HEK293T (cell line): ENCODE measurements around the gene KLHL26.
A peak's percentile ranks its signal among the peaks of the same experiment; 100 is the strongest.

Source experiments
- CTCF ChIA-PET: fragments of 350-600 bp; formaldehyde crosslinking; extraction: SDS; loops from one replicate; lab custom pipeline; 2021; ENCODE audit warnings: antibody characterized with exemption, inconsistent platforms; lab: Yijun Ruan, JAX
- POLR2A ChIA-PET: fragments of 350-600 bp; formaldehyde crosslinking; extraction: SDS; loops from one replicate; lab custom pipeline; 2020; ENCODE audit warnings: antibody characterized with exemption, inconsistent platforms; lab: Yijun Ruan, JAX
- DNase-seq: peaks from one replicate; pipeline ENCODE4 v3.0.0; 2012; ENCODE audit warnings: mixed read lengths; ENCODE audit errors: extremely low spot score
- ARNT ChIP-seq: fragments of 450-650 bp; IDR thresholded peaks from 2 replicates; pipeline ENCODE4 v1.6.1; 2017; ENCODE audit warnings: mild to moderate bottlenecking
- BHLHE40 ChIP-seq: fragments of 450-650 bp; IDR thresholded peaks from 2 replicates; pipeline ENCODE4 v1.6.1; 2016; ENCODE audit warnings: mild to moderate bottlenecking, moderate library complexity, borderline replicate concordance
- ELF4 ChIP-seq: fragments of 450-650 bp; IDR thresholded peaks from 2 replicates; pipeline ENCODE4 v1.6.1; 2017; ENCODE audit warnings: antibody characterized with exemption
- FOXA1 ChIP-seq: fragments of 450-650 bp; IDR thresholded peaks from 2 replicates; pipeline ENCODE4 v1.6.1; 2016; ENCODE audit warnings: mild to moderate bottlenecking
- FOXK2 ChIP-seq: fragments of 450-650 bp; IDR thresholded peaks from 2 replicates; pipeline ENCODE4 v1.6.1; 2016; ENCODE audit warnings: mild to moderate bottlenecking
- FOXM1 ChIP-seq: fragments of 450-650 bp; IDR thresholded peaks from 2 replicates; pipeline ENCODE4 v1.6.1; 2017; ENCODE audit warnings: mild to moderate bottlenecking, borderline replicate concordance
- HDGF ChIP-seq: fragments of 450-650 bp; IDR thresholded peaks from 2 replicates; pipeline ENCODE4 v1.6.1; 2017; ENCODE audit warnings: antibody characterized with exemption, borderline replicate concordance
- L3MBTL2 ChIP-seq: fragments of 450-650 bp; conservative IDR thresholded peaks from 2 replicates; pipeline ENCODE4 v1.6.1; 2016; ENCODE audit warnings: mild to moderate bottlenecking
- LEF1 ChIP-seq: fragments of 450-650 bp; IDR thresholded peaks from 2 replicates; pipeline ENCODE4 v1.6.1; 2017; ENCODE audit warnings: mild to moderate bottlenecking, borderline replicate concordance
- NFRKB ChIP-seq: fragments of 450-650 bp; IDR thresholded peaks from 2 replicates; pipeline ENCODE4 v1.6.1; 2016; ENCODE audit warnings: mild to moderate bottlenecking, moderate library complexity
- PKNOX1 ChIP-seq: fragments of 450-650 bp; IDR thresholded peaks from 2 replicates; pipeline ENCODE4 v1.6.1; 2016
- SP1 ChIP-seq: fragments of 450-650 bp; IDR thresholded peaks from 2 replicates; pipeline ENCODE4 v1.6.1; 2017
- SUZ12 ChIP-seq: fragments of 450-650 bp; IDR thresholded peaks from 2 replicates; pipeline ENCODE4 v1.6.1; 2016; ENCODE audit warnings: mild to moderate bottlenecking
- TARDBP ChIP-seq: fragments of 450-650 bp; IDR thresholded peaks from 2 replicates; pipeline ENCODE4 v1.6.1; 2016
- ZNF384 ChIP-seq: fragments of 450-650 bp; IDR thresholded peaks from 2 replicates; pipeline ENCODE4 v1.6.1; 2016

Gene KLHL26

GRCh38 chr19:18636969-18637629, at the start of gene KLHL26:
Gene KLHL26 (plus strand): TSS chr19:18637028. CDS start chr19:18637055, 27 bp downstream.
- ChIA-PET POLR2A (no interaction called here), CTCF (no interaction called here)
- DNase-seq: no peak
- TF ChIP-seq SUZ12: no peak
- no peak for TF ChIP-seq FOXA1
- no peak for TF ChIP-seq L3MBTL2
- no peak for TF ChIP-seq FOXK2
- no peak for TF ChIP-seq PKNOX1

GRCh38 chr19:18587561-18587960, 49.3 kb upstream of the KLHL26 start:
- TF ChIP-seq LEF1: no peak
- no peak for TF ChIP-seq HDGF
- TF ChIP-seq ELF4: no peak
- no peak for TF ChIP-seq FOXA1
- no peak for TF ChIP-seq PKNOX1
- TF ChIP-seq BHLHE40: no peak
- TF ChIP-seq TARDBP: no peak
- no peak for TF ChIP-seq ARNT
- TF ChIP-seq FOXK2: no peak
- no peak for TF ChIP-seq NFRKB
- TF ChIP-seq SUZ12: no peak
- TF ChIP-seq FOXM1: no peak
- no peak for TF ChIP-seq L3MBTL2
- no peak for TF ChIP-seq SP1
- ChIA-PET CTCF (interaction anchor here (0.9 to 3.6 kb wide), 5 partner anchors 15 to 259 kb away, joined by 4 to 16 read pairs (median 5); partner anchors contain the start of gene UBA52), POLR2A (interaction anchor here (0.9 to 5.0 kb wide), 7 partner anchors 9 to 103 kb away, joined by 3 to 43 read pairs (median 7); partner anchors contain the start of genes KXD1 and UBA52)
- DNase-seq: no peak

GRCh38 chr19:18587962-18588610, 48.7 kb upstream of the KLHL26 start:
- TF ChIP-seq L3MBTL2: peak; percentile 33
- no peak for TF ChIP-seq NFRKB
- DNase-seq: no peak
- ChIA-PET POLR2A (interaction anchor here (0.9 to 5.0 kb wide), 9 partner anchors 9 to 253 kb away, joined by 3 to 43 read pairs (median 5); partner anchors contain the start of genes KXD1, UBA52 and UPF1), CTCF (interaction anchor here (0.6 to 3.6 kb wide), 6 partner anchors 16 to 259 kb away, joined by 4 to 16 read pairs (median 5); partner anchors contain the start of gene UBA52)

- ChIA-PET CTCF (interaction anchor here (0.5 to 3.6 kb wide), 13 partner anchors 9 to 258 kb away, joined by 3 to 16 read pairs (median 5); partner anchors contain the start of gene UBA52), POLR2A (interaction anchor here (0.7 to 5.0 kb wide), 18 partner anchors 8 to 330 kb away, joined by 3 to 43 read pairs (median 4); partner anchors contain the start of genes COPE, DDX49, ELL and KXD1)
- DNase-seq: peak; percentile 77
- TF ChIP-seq ELF4 (no peak), FOXM1 (peak; percentile 88)
These were observed 48.0 kb upstream of the KLHL26 start, which contains the start of gene REX1BD for GRCh38 chr19:18588611-18589379. Gene REX1BD (plus strand): TSS chr19:18588798. CDS start chr19:18588802, 4 bp downstream.

GRCh38 chr19:18589380-18590272, 47.2 kb upstream of the KLHL26 start:
- TF ChIP-seq L3MBTL2 (peak; percentile 94), ARNT (no peak), ZNF384 (peak; percentile 93)
- peak; percentile 68 for DNase-seq
- ChIA-PET POLR2A (interaction anchor here (0.7 to 5.0 kb wide), 17 partner anchors 9 to 329 kb away, joined by 3 to 43 read pairs (median 4); partner anchors contain the start of genes COPE, DDX49, ELL and KXD1), CTCF (interaction anchor here (0.6 to 3.6 kb wide), 10 partner anchors 9 to 255 kb away, joined by 3 to 16 read pairs (median 5); partner anchors contain the start of gene UBA52)
